Neural progenitor cell (in vitro differentiated cells): ENCODE results near the gene NPTX1. TPM values are rescaled to one million over a fixed set of nuclear protein-coding genes. Genes with fewer than 3 reads are reported as not detected.

ENCODE experiments used
- DNase-seq: peaks from one replicate; pipeline ENCODE4 v3.0.0-alpha.2; 2016; ENCODE audit warnings: low spot score
- H2AFZ ChIP-seq: fragments of 200-600 bp; sonication (generic); replicated peaks from 2 replicates; pipeline ENCODE4 v1.6.1; 2016; ENCODE audit warnings: antibody characterized with exemption
- H3F3A ChIP-seq: fragments of 200-600 bp; sonication (generic); 2 replicates; pipeline ENCODE4 v1.6.1; 2016; ENCODE audit warnings: antibody characterized with exemption, low read depth
- H3K27ac ChIP-seq: fragments of 200-600 bp; sonication (generic); 2 replicates; pipeline ENCODE4 v1.5.1; 2016; ENCODE audit warnings: mild to moderate bottlenecking
- H3K27me3 ChIP-seq: fragments of 200-600 bp; sonication (generic); 2 replicates; pipeline ENCODE4 v1.6.1; 2016; ENCODE audit warnings: mild to moderate bottlenecking, moderate library complexity
- H3K36me3 ChIP-seq: fragments of 200-600 bp; sonication (generic); 2 replicates; pipeline ENCODE4 v1.5.1; 2016
- H3K4me1 ChIP-seq: fragments of 200-600 bp; sonication (generic); 2 replicates; pipeline ENCODE4 v1.6.1; 2016; ENCODE audit warnings: mixed run types
- H3K4me2 ChIP-seq: fragments of 200-600 bp; sonication (generic); 2 replicates; pipeline ENCODE4 v1.6.1; 2016
- H3K4me3 ChIP-seq: fragments of 200-600 bp; sonication (generic); 2 replicates; pipeline ENCODE4 v1.5.1; 2016
- H3K79me2 ChIP-seq: fragments of 200-600 bp; sonication (generic); 2 replicates; pipeline ENCODE4 v1.6.1; 2016; ENCODE audit warnings: low read depth
- H3K9ac ChIP-seq: fragments of 200-600 bp; sonication (generic); 2 replicates; pipeline ENCODE4 v1.6.1; 2016
- H3K9me3 ChIP-seq: fragments of 200-600 bp; sonication (generic); 2 replicates; pipeline ENCODE4 v1.5.1; 2016; ENCODE audit warnings: low read depth
- H4K20me1 ChIP-seq: fragments of 200-600 bp; sonication (generic); 2 replicates; pipeline ENCODE4 v1.6.1; 2016; ENCODE audit warnings: low read depth
- H3K27ac Mint-ChIP-seq: 3 replicates; pipeline ENCODE4 v1.8.0; 2021; ENCODE audit warnings: mixed read lengths
- H3K27me3 Mint-ChIP-seq: 2 replicates; pipeline ENCODE4 v1.8.0; 2022; ENCODE audit warnings: low read depth, mild to moderate bottlenecking, inconsistent platforms, moderate library complexity, mixed read lengths; ENCODE audit not compliant: insufficient read depth
- H3K36me3 Mint-ChIP-seq: 3 replicates; pipeline ENCODE4 v1.8.0; 2021; ENCODE audit warnings: mixed read lengths
- H3K4me1 Mint-ChIP-seq: 3 replicates; pipeline ENCODE4 v1.8.0; 2021; ENCODE audit warnings: mixed read lengths
- H3K4me3 Mint-ChIP-seq: 3 replicates; pipeline ENCODE4 v1.8.0; 2021; ENCODE audit warnings: mild to moderate bottlenecking, moderate library complexity, mixed read lengths
- H3K9me3 Mint-ChIP-seq: 3 replicates; pipeline ENCODE4 v1.8.0; 2020; ENCODE audit warnings: mixed read lengths
- CTCF ChIP-seq: fragments of 200-600 bp; sonication (generic); IDR thresholded peaks from 2 replicates; pipeline ENCODE4 v1.5.1; 2017; ENCODE audit warnings: antibody characterized with exemption, mild to moderate bottlenecking
- EZH2 ChIP-seq: fragments of 200-600 bp; sonication (generic); IDR thresholded peaks from 2 replicates; pipeline ENCODE4 v1.6.1; 2017; ENCODE audit warnings: antibody characterized with exemption, mild to moderate bottlenecking, moderate library complexity
- EZH2phosphoT487 ChIP-seq: fragments of 200-600 bp; sonication (generic); IDR thresholded peaks from 2 replicates; pipeline ENCODE4 v1.6.1; 2017; ENCODE audit warnings: antibody characterized with exemption
- total RNA-seq: library from RNA; depleted of rRNA; stranded (reverse); fragments of >200 nt; gene quantifications from 2 replicates; pipeline ENCODE4 v1.2.3, GENCODE V29; 2015; ENCODE audit warnings: low replicate concordance

The NPTX1 gene
- total RNA-seq, 1 donor from 2014 or later, result 2.6 TPM

GRCh38 chr17:80513201-80513600 lies 36.8 kb upstream of the NPTX1 start:
- no peak overlapping the region for H3K9ac ChIP-seq
- H3K27me3 Mint-ChIP-seq, result peaks cover 9% of the 10 kb centered on the region
- no peak overlapping the region for H3K27ac ChIP-seq

GRCh38 chr17:80512233-80512632 lies 35.8 kb upstream of the NPTX1 start:
- Histone ChIP-seq H3K79me2 (no peaks in the 10 kb centered on the region), H3K9ac (no peak overlapping the region), H3F3A (no peaks in the 10 kb centered on the region), H3K36me3 (no peaks in the 10 kb centered on the region), H3K9me3 (no peaks in the 10 kb centered on the region), H2AFZ (no peak overlapping the region), H3K27ac (no peak overlapping the region), H3K27me3 (peaks cover 61% of the 10 kb centered on the region), H3K4me3 (no peak overlapping the region), H3K4me2 (no peak overlapping the region), H4K20me1 (peaks cover 2% of the 10 kb centered on the region), H3K4me1 (no peaks in the 10 kb centered on the region)
- DNase-seq, result no peak
- H3K9me3 Mint-ChIP-seq, result no peaks in the 10 kb centered on the region
- H3K4me3 Mint-ChIP-seq, result no peak overlapping the region
- H3K36me3 Mint-ChIP-seq, result no peaks in the 10 kb centered on the region
- no peaks in the 10 kb centered on the region for H3K4me1 Mint-ChIP-seq
- peaks cover 9% of the 10 kb centered on the region for H3K27me3 Mint-ChIP-seq
- no peak for TF ChIP-seq CTCF
- no peak for TF ChIP-seq EZH2
- no peak for TF ChIP-seq EZH2phosphoT487
- no peak overlapping the region for H3K27ac Mint-ChIP-seq

More at GRCh38 chr17:80513201-80513600, 36.8 kb upstream of the NPTX1 start:
- H3K27ac Mint-ChIP-seq, result no peak overlapping the region
- Histone ChIP-seq H3F3A (no peaks in the 10 kb centered on the region), H3K4me3 (no peak overlapping the region), H3K4me1 (no peaks in the 10 kb centered on the region), H3K27me3 (peaks cover 58% of the 10 kb centered on the region), H3K79me2 (no peaks in the 10 kb centered on the region), H3K4me2 (no peak overlapping the region), H2AFZ (no peak overlapping the region), H3K9me3 (no peaks in the 10 kb centered on the region), H3K36me3 (no peaks in the 10 kb centered on the region), H4K20me1 (peaks cover 2% of the 10 kb centered on the region)
- no peaks in the 10 kb centered on the region for H3K9me3 Mint-ChIP-seq
- no peak for DNase-seq
- H3K36me3 Mint-ChIP-seq, result no peaks in the 10 kb centered on the region
- H3K4me1 Mint-ChIP-seq, result no peaks in the 10 kb centered on the region
- H3K4me3 Mint-ChIP-seq, result peak overlapping the region; percentile 31
- TF ChIP-seq CTCF (no peak), EZH2 (no peak), EZH2phosphoT487 (no peak)

GRCh38 chr17:80511222-80512180 lies 35.1 kb upstream of the NPTX1 start:
- Histone ChIP-seq H3K4me3 (no peak overlapping the region), H3K4me1 (no peaks in the 10 kb centered on the region), H2AFZ (no peak overlapping the region), H3K36me3 (no peaks in the 10 kb centered on the region), H3K79me2 (no peaks in the 10 kb centered on the region), H3K27ac (no peak overlapping the region), H3K9me3 (no peaks in the 10 kb centered on the region), H3K27me3 (peaks cover 62% of the 10 kb centered on the region), H3K4me2 (no peak overlapping the region), H4K20me1 (peaks cover 2% of the 10 kb centered on the region), H3F3A (no peaks in the 10 kb centered on the region), H3K9ac (no peak overlapping the region)
- Mint-ChIP-seq H3K27ac (no peak overlapping the region), H3K27me3 (peaks cover 9% of the 10 kb centered on the region), H3K36me3 (no peaks in the 10 kb centered on the region), H3K4me3 (no peak overlapping the region), H3K9me3 (no peaks in the 10 kb centered on the region), H3K4me1 (no peaks in the 10 kb centered on the region)
- peak; percentile 70 for DNase-seq
- TF ChIP-seq CTCF (peak; percentile 58), EZH2phosphoT487 (no peak)
